H1 (cell line): ENCODE results near the gene CPM. TPM values are rescaled to one million over a fixed set of nuclear protein-coding genes. Genes with fewer than 3 reads are reported as not detected.

Source experiments
- CTCF ChIA-PET: fragments of 300-600 bp; sonication (Branson Sonifier 250); formaldehyde crosslinking; loops from one replicate; lab custom pipeline; 2021; ENCODE audit not compliant: partially characterized antibody; lab: Charles Lee
- POLR2A ChIA-PET: fragments of 300-600 bp; sonication (Branson Sonifier 250); formaldehyde crosslinking; loops from one replicate; lab custom pipeline; 2021; ENCODE audit warnings: inconsistent platforms; ENCODE audit not compliant: partially characterized antibody; lab: Charles Lee
- DNase-seq, 2 experiments: peaks; one replicate each; pipeline versions ENCODE4 v3.0.0 to v3.0.0-alpha.2; 2010 to 2022; ENCODE audit warnings: low spot score in 2 of 2, low read depth in 1 of 2, mixed read lengths in 1 of 2
- FAIRE-seq: peaks from 2 replicates; lab custom pipeline; 2011; peaks lifted over from hg19 to GRCh38; lab: Jason Lieb, UNC
- H2AFZ ChIP-seq: 2 replicates; pipeline ENCODE4 v1.8.1; 2012; ENCODE audit warnings: low read length, inconsistent platforms
- H2AK5ac ChIP-seq: 2 replicates; pipeline ENCODE4 v1.6.1; 2013; ENCODE audit warnings: low read depth, low read length
- H2BK120ac ChIP-seq: replicated peaks from 2 replicates; pipeline ENCODE3; 2013; ENCODE audit warnings: low read depth, low read length, inconsistent platforms
- H2BK12ac ChIP-seq: 2 replicates; pipeline ENCODE4 v1.6.1; 2013; ENCODE audit warnings: low read depth, low read length
- H2BK15ac ChIP-seq: 2 replicates; pipeline ENCODE4 v1.6.1; 2013; ENCODE audit warnings: low read length
- H2BK20ac ChIP-seq: 2 replicates; pipeline ENCODE4 v1.6.1; 2013; ENCODE audit warnings: low read length
- H2BK5ac ChIP-seq: 2 replicates; pipeline ENCODE4 v1.6.1; 2013; ENCODE audit warnings: low read depth, low read length
- H3K14ac ChIP-seq: 2 replicates; pipeline ENCODE4 v1.6.1; 2013; ENCODE audit warnings: inconsistent platforms; ENCODE audit not compliant: insufficient read length
- H3K18ac ChIP-seq: 2 replicates; pipeline ENCODE4 v1.6.1; 2013; ENCODE audit warnings: low read length; ENCODE audit errors: extremely low read depth
- H3K23ac ChIP-seq: 2 replicates; pipeline ENCODE4 v1.6.1; 2013; ENCODE audit warnings: inconsistent platforms; ENCODE audit not compliant: insufficient read length
- H3K23me2 ChIP-seq: 2 replicates; pipeline ENCODE4 v1.6.1; 2013; ENCODE audit warnings: low read depth, low read length
- H3K27ac ChIP-seq: 2 replicates; pipeline ENCODE4 v1.6.1; 2011; ENCODE audit warnings: low read depth, low read length, inconsistent platforms
- H3K27me3 ChIP-seq, 4 experiments: replicated peaks in 1 of 4; 1 replicate in 1 of 4; 2 replicates in 3 of 4; pipeline versions ENCODE4 v1.6.1 to v1.8.1; 2011 to 2013; ENCODE audit warnings: low read length in 3 of 4, mild to moderate bottlenecking in 3 of 4, inconsistent platforms in 2 of 4, mixed read lengths in 2 of 4, moderate library complexity in 1 of 4; ENCODE audit not compliant: control insufficient read depth in 3 of 4, insufficient read depth in 3 of 4; ENCODE audit errors: extremely low read depth in 1 of 4
- H3K36me3 ChIP-seq, 4 experiments: 2 replicates each; pipeline versions ENCODE4 v1.6.1 to v1.8.1; 2011 to 2013; ENCODE audit warnings: mild to moderate bottlenecking in 4 of 4, low read length in 3 of 4, moderate library complexity in 2 of 4, control low read depth in 1 of 4, inconsistent platforms in 1 of 4; ENCODE audit not compliant: insufficient read depth in 4 of 4, control insufficient read depth in 2 of 4
- H3K4ac ChIP-seq: replicated peaks from 2 replicates; pipeline ENCODE3; 2013; ENCODE audit warnings: low read length, low read depth, mixed read lengths, inconsistent platforms; ENCODE audit not compliant: insufficient read length
- H3K4me1 ChIP-seq, 4 experiments: replicated peaks in 1 of 4; 1 replicate in 1 of 4; 2 replicates in 3 of 4; pipeline versions ENCODE4 v1.6.1 to v1.8.1; 2011 to 2013; ENCODE audit warnings: low read length in 3 of 4, inconsistent platforms in 2 of 4, mixed read lengths in 1 of 4; ENCODE audit not compliant: insufficient read depth in 4 of 4, control insufficient read depth in 3 of 4
- H3K4me2 ChIP-seq, 2 experiments: 2 replicates each; pipeline versions ENCODE4 v1.6.1 to v1.8.1; 2011 to 2013; ENCODE audit warnings: low read depth in 2 of 2, low read length in 2 of 2, control low read depth in 1 of 2, inconsistent platforms in 1 of 2, mild to moderate bottlenecking in 1 of 2; ENCODE audit not compliant: insufficient read depth in 1 of 2
- H3K4me3 ChIP-seq, 4 experiments: fragments of 200-600, 300-600 bp in 1 of 4; sonication (generic), shearing (Covaris generic), sonication (Bioruptor Twin) in 1 of 4; 2 replicates each; pipeline versions ENCODE4 v1.5.1 to v1.8.1; 2011 to 2016; ENCODE audit warnings: low read length in 4 of 4, low read depth in 3 of 4, control low read depth in 2 of 4, inconsistent platforms in 2 of 4, mild to moderate bottlenecking in 2 of 4, mixed read lengths in 1 of 4, moderate library complexity in 1 of 4; ENCODE audit not compliant: insufficient read depth in 2 of 4; ENCODE audit errors: extremely low read depth in 1 of 4
- H3K56ac ChIP-seq: replicated peaks from 2 replicates; pipeline ENCODE3; 2013; ENCODE audit warnings: low read depth, mild to moderate bottlenecking, mixed read lengths, low read length, inconsistent platforms; ENCODE audit not compliant: insufficient read length
- H3K79me1 ChIP-seq: 2 replicates; pipeline ENCODE4 v1.6.1; 2013; ENCODE audit warnings: low read depth, low read length, control low read depth
- H3K79me2 ChIP-seq, 2 experiments: 2 replicates each; pipeline versions ENCODE4 v1.6.1 to v1.8.1; 2012 to 2013; ENCODE audit warnings: low read length in 2 of 2, mild to moderate bottlenecking in 2 of 2, inconsistent platforms in 1 of 2; ENCODE audit not compliant: insufficient read depth in 2 of 2, control insufficient read depth in 1 of 2
- H3K9ac ChIP-seq, 4 experiments: replicated peaks in 1 of 4; 1 replicate in 1 of 4; 2 replicates in 3 of 4; pipeline versions ENCODE4 v1.6.1 to v1.8.1; 2011 to 2013; ENCODE audit warnings: low read depth in 3 of 4, low read length in 3 of 4, control low read depth in 2 of 4, mild to moderate bottlenecking in 2 of 4, moderate library complexity in 2 of 4, inconsistent platforms in 1 of 4; ENCODE audit errors: extremely low read depth in 1 of 4
- H3K9me3 ChIP-seq, 2 experiments: 2 replicates each; pipeline versions ENCODE4 v1.6.1 to v1.8.1; 2012 to 2013; ENCODE audit warnings: mild to moderate bottlenecking in 2 of 2, moderate library complexity in 2 of 2, control low read depth in 1 of 2, inconsistent platforms in 1 of 2, low read depth in 1 of 2, low read length in 1 of 2, mixed read lengths in 1 of 2; ENCODE audit not compliant: insufficient read depth in 2 of 2
- H4K20me1 ChIP-seq, 2 experiments: replicated peaks in 1 of 2; 2 replicates each; pipeline versions ENCODE3 to v1.8.1; 2011 to 2013; ENCODE audit warnings: inconsistent platforms in 2 of 2, low read length in 2 of 2, mild to moderate bottlenecking in 1 of 2; ENCODE audit not compliant: insufficient read depth in 2 of 2, control insufficient read depth in 1 of 2
- H4K5ac ChIP-seq: 2 replicates; pipeline ENCODE4 v1.6.1; 2013; ENCODE audit warnings: low read length, low read depth, mixed read lengths, inconsistent platforms; ENCODE audit not compliant: insufficient read length
- H4K8ac ChIP-seq: 2 replicates; pipeline ENCODE4 v1.8.0; 2013; ENCODE audit warnings: mild to moderate bottlenecking, moderate library complexity, low read length, inconsistent platforms; ENCODE audit not compliant: insufficient read depth; ENCODE audit errors: extremely low read depth
- H4K91ac ChIP-seq: replicated peaks from 2 replicates; pipeline ENCODE3; 2013; ENCODE audit warnings: low read length, mixed read lengths, inconsistent platforms; ENCODE audit not compliant: insufficient read length
- JUND ChIP-seq: IDR thresholded peaks from 2 replicates; pipeline ENCODE4 v1.6.1; 2011; ENCODE audit warnings: mild to moderate bottlenecking, improper control_type of control experiment, low read length
- WGBS, 2 experiments: shearing (Covaris generic) in 1 of 2; methylation state at CpG; one replicate each; pipeline versions ENCODE4 v1.1.6 to v1.1.7; 2013 to 2015; ENCODE audit warnings: low lambda C conversion rate in 2 of 2, mixed read lengths in 2 of 2, inconsistent platforms in 1 of 2, low coverage in 1 of 2, missing lambda C conversion rate in 1 of 2; ENCODE audit not compliant: insufficient replicate concordance in 2 of 2, insufficient coverage in 1 of 2, insufficient read length in 1 of 2; ENCODE audit errors: extremely low coverage in 1 of 2, missing lambda C conversion rate in 1 of 2; 5-methylcytosine and 5-hydroxymethylcytosine counted together
- polyA plus RNA-seq, 7 experiments: library from polyadenylated mRNA; depleted of rRNA in 3 of 7; stranded (reverse) in 5 of 7; unstranded in 2 of 7; fragments of >200 nt in 5 of 7; fragments of 200-250 nt in 2 of 7; gene quantifications; 1 replicate in 5 of 7; 2 replicates in 1 of 7; 4 replicates in 1 of 7; pipeline versions ENCODE4 v1.2.1 to v1.2.3, GENCODE V29; 2011 to 2013; ENCODE audit warnings: missing spikeins in 2 of 7, mixed read lengths in 2 of 7
- total RNA-seq: library from RNA; stranded (reverse); fragmentation: NEBNext Ultra II Directional; extraction: Animal tissue kit (Norgen Biotek cat#: 25700); gene quantifications from 2 replicates; pipeline ENCODE4 v1.2.1, GENCODE V29; 2021

The CPM gene
- total and polyA plus RNA-seq, 2 of the 8 experiments (the other 6 are each of a cell fraction or from before 2014, with no cell fraction given), result 0.33 to 3.1 TPM

- no peaks in the 10 kb centered on the region for H3K27me3 ChIP-seq
- no peak overlapping the region for H3K4ac ChIP-seq
- H3K23ac ChIP-seq, result no peak overlapping the region
- TF ChIP-seq JUND, result no peak
- no peaks in the 10 kb centered on the region for H3K36me3 ChIP-seq
- no peak overlapping the region for H3K18ac ChIP-seq
- H4K8ac ChIP-seq, result no peak overlapping the region
- H3K56ac ChIP-seq, result no peak overlapping the region
- no peaks in the 10 kb centered on the region for H3K79me1 ChIP-seq
- no peaks in the 10 kb centered on the region for H3K4me1 ChIP-seq
- no peak overlapping the region for H3K27ac ChIP-seq
- no peak overlapping the region for H2BK120ac ChIP-seq
- no peak overlapping the region for H2BK12ac ChIP-seq
- H2AK5ac ChIP-seq, result no peak overlapping the region
- no peaks in the 10 kb centered on the region for H3K9me3 ChIP-seq
- ChIA-PET CTCF (interaction anchor here (0.7 to 2.4 kb wide), 4 partner anchors 14 to 619 kb away, joined by 3 to 6 read pairs (median 3); no protein-coding TSS in a partner anchor), POLR2A (interaction anchor here (1.4 kb wide), 1 partner anchor 17 kb away, joined by 6 read pairs; no protein-coding TSS in a partner anchor)
- WGBS, 2 experiments, result 80% methylated on average over 4 of the region's 4 CpGs; no CpG with 5 or more reads in 1 of the 2 experiments
- H3K79me2 ChIP-seq, result no peaks in the 10 kb centered on the region
- DNase-seq (no peak), FAIRE-seq (no peak)
- H3K4me2 ChIP-seq, result no peak overlapping the region
- no peaks in the 10 kb centered on the region for H3K23me2 ChIP-seq
- H4K5ac ChIP-seq, result no peak overlapping the region
- no peak overlapping the region for H3K14ac ChIP-seq
- no peak overlapping the region for H3K4me3 ChIP-seq
- H2AFZ ChIP-seq, result no peak overlapping the region
- no peak overlapping the region for H2BK15ac ChIP-seq
- H4K20me1 ChIP-seq, result no peaks in the 10 kb centered on the region
- no peak overlapping the region for H3K9ac ChIP-seq
- H2BK5ac ChIP-seq, result no peak overlapping the region
- H4K91ac ChIP-seq, result no peak overlapping the region
- no peak overlapping the region for H2BK20ac ChIP-seq
These were observed 36.0 kb downstream of the CPM start for GRCh38 chr12:68896881-68897540.
